H1 (cell line): ENCODE results near the gene SNAPC2. TPM values are rescaled to one million over a fixed set of nuclear protein-coding genes. Genes with fewer than 3 reads are reported as not detected.

Experiments used
- CBX8 ChIP-seq: fragments of 300-800, 300-1000 bp; sonication (generic); IDR thresholded peaks from 2 replicates; pipeline ENCODE4 v1.7.1; 2016; ENCODE audit warnings: low read depth, low read length, borderline replicate concordance
- SAP30 ChIP-seq: fragments of 300-600 bp; sonication (generic); IDR thresholded peaks from 2 replicates; pipeline ENCODE4 v1.7.1; 2012; ENCODE audit warnings: low read length, moderate library complexity, mild to moderate bottlenecking, inconsistent platforms; ENCODE audit not compliant: insufficient read depth, insufficient replicate concordance
- SIX5 ChIP-seq: IDR thresholded peaks from 2 replicates; pipeline ENCODE4 v1.6.1; 2011; ENCODE audit warnings: mild to moderate bottlenecking, low read depth, low read length
- SUZ12 ChIP-seq: fragments of 200-600 bp; sonication (generic); IDR thresholded peaks from 2 replicates; pipeline ENCODE4 v1.6.1; 2012; ENCODE audit warnings: mild to moderate bottlenecking, inconsistent platforms, low read length, moderate library complexity, mixed read lengths
- TCF12 ChIP-seq: IDR thresholded peaks from 2 replicates; pipeline ENCODE4 v1.6.1; 2011; ENCODE audit warnings: low read depth, mild to moderate bottlenecking, low read length
- USF2 ChIP-seq: IDR thresholded peaks from 2 replicates; pipeline ENCODE4 v1.6.1; 2011; ENCODE audit warnings: low read length, improper control_type of control experiment
- polyA plus RNA-seq, 7 experiments: library from polyadenylated mRNA; depleted of rRNA in 3 of 7; stranded (reverse) in 5 of 7; unstranded in 2 of 7; fragments of >200 nt in 5 of 7; fragments of 200-250 nt in 2 of 7; gene quantifications; 1 replicate in 5 of 7; 2 replicates in 1 of 7; 4 replicates in 1 of 7; pipeline versions ENCODE4 v1.2.1 to v1.2.3, GENCODE V29; 2011 to 2013; ENCODE audit warnings: missing spikeins in 2 of 7, mixed read lengths in 2 of 7
- total RNA-seq: library from RNA; stranded (reverse); fragmentation: NEBNext Ultra II Directional; extraction: Animal tissue kit (Norgen Biotek cat#: 25700); gene quantifications from 2 replicates; pipeline ENCODE4 v1.2.1, GENCODE V29; 2021

The SNAPC2 gene
- total and polyA plus RNA-seq, 2 of the 8 experiments (the other 6 are each of a cell fraction or from before 2014, with no cell fraction given) = 18.2 to 20.3 TPM

- no peak for TF ChIP-seq USF2
- TF ChIP-seq CBX8 = no peak
- no peak for TF ChIP-seq SIX5
- no peak for TF ChIP-seq TCF12
- TF ChIP-seq SAP30 = no peak
- TF ChIP-seq SUZ12 = no peak
Measured at GRCh38 chr19:7940841-7941240, 20.7 kb downstream of the SNAPC2 start (continued).
